ENCODE measurements around the gene MANBA. TPM values are rescaled to one million over a fixed set of nuclear protein-coding genes. Genes with fewer than 3 reads are reported as not detected.

The MANBA gene
- total RNA-seq (2014; rRNA removed; shearing (Covaris generic)) = 10.9 and 16.7 TPM in 2 replicates

GRCh38 chr4:102760645-102761295 lies at the start of gene MANBA:
Gene MANBA (minus strand): TSS chr4:102760968. CDS start chr4:102760894, 74 bp downstream.
- peak; percentile 76 for DNase-seq (ENCODE audit: low read depth)

GRCh38 chr4:102809691-102810090 lies 48.9 kb upstream of the MANBA start:
- DNase-seq (ENCODE audit: low read depth) = no peak

- DNase-seq (ENCODE audit: low read depth) = no peak
Observed at GRCh38 chr4:102809190-102809589, 48.4 kb upstream of the MANBA start.

GRCh38 chr4:102808009-102808408 lies 47.2 kb upstream of the MANBA start:
- no peak for DNase-seq (ENCODE audit: low read depth)

- DNase-seq (ENCODE audit: low read depth) = no peak
Observed at GRCh38 chr4:102807345-102807744, 46.6 kb upstream of the MANBA start.

GRCh38 chr4:102799816-102800215 lies 39.0 kb upstream of the MANBA start:
- no peak for DNase-seq (ENCODE audit: low read depth)

- no peak for DNase-seq (ENCODE audit: low read depth)
Observed at GRCh38 chr4:102794999-102795398, 34.2 kb upstream of the MANBA start.

GRCh38 chr4:102792361-102792936 lies 31.7 kb upstream of the MANBA start:
- DNase-seq (ENCODE audit: low read depth) = no peak

GRCh38 chr4:102791318-102791835 lies 30.6 kb upstream of the MANBA start:
- DNase-seq (ENCODE audit: low read depth) = no peak

GRCh38 chr4:102789317-102789717 lies 28.5 kb upstream of the MANBA start:
- peak; percentile 67 for DNase-seq (ENCODE audit: low read depth)

GRCh38 chr4:102787944-102788343 lies 27.2 kb upstream of the MANBA start:
- DNase-seq (ENCODE audit: low read depth) = no peak

GRCh38 chr4:102787096-102787881 lies 26.5 kb upstream of the MANBA start:
- peak; percentile 24 for DNase-seq (ENCODE audit: low read depth)

GRCh38 chr4:102786279-102786678 lies 25.5 kb upstream of the MANBA start:
- no peak for DNase-seq (ENCODE audit: low read depth)

GRCh38 chr4:102783006-102783405 lies 22.2 kb upstream of the MANBA start:
- DNase-seq (ENCODE audit: low read depth) = no peak

GRCh38 chr4:102781570-102781969 lies 20.8 kb upstream of the MANBA start:
- no peak for DNase-seq (ENCODE audit: low read depth)

- peak; percentile 68 for DNase-seq (ENCODE audit: low read depth)
Observed at GRCh38 chr4:102780476-102781144, 19.8 kb upstream of the MANBA start.

GRCh38 chr4:102779204-102779603 lies 18.4 kb upstream of the MANBA start:
- no peak for DNase-seq (ENCODE audit: low read depth)

GRCh38 chr4:102778720-102779119 lies 18.0 kb upstream of the MANBA start:
- DNase-seq (ENCODE audit: low read depth) = no peak

GRCh38 chr4:102775805-102776204 lies 15.0 kb upstream of the MANBA start:
- DNase-seq (ENCODE audit: low read depth) = no peak

GRCh38 chr4:102774254-102774653 lies 13.5 kb upstream of the MANBA start:
- no peak for DNase-seq (ENCODE audit: low read depth)

GRCh38 chr4:102772738-102773340 lies 12.1 kb upstream of the MANBA start:
- no peak for DNase-seq (ENCODE audit: low read depth)

- DNase-seq (ENCODE audit: low read depth) = no peak
Observed at GRCh38 chr4:102764901-102765300, 4.1 kb upstream of the MANBA start.
